Eye (tissue), 1 donor: ENCODE measurements around the gene CHMP4A.

ENCODE experiments used
- DNase-seq: peaks from one replicate; pipeline ENCODE4 v3.0.0-alpha.2; 2015

Gene CHMP4A

DNA sequence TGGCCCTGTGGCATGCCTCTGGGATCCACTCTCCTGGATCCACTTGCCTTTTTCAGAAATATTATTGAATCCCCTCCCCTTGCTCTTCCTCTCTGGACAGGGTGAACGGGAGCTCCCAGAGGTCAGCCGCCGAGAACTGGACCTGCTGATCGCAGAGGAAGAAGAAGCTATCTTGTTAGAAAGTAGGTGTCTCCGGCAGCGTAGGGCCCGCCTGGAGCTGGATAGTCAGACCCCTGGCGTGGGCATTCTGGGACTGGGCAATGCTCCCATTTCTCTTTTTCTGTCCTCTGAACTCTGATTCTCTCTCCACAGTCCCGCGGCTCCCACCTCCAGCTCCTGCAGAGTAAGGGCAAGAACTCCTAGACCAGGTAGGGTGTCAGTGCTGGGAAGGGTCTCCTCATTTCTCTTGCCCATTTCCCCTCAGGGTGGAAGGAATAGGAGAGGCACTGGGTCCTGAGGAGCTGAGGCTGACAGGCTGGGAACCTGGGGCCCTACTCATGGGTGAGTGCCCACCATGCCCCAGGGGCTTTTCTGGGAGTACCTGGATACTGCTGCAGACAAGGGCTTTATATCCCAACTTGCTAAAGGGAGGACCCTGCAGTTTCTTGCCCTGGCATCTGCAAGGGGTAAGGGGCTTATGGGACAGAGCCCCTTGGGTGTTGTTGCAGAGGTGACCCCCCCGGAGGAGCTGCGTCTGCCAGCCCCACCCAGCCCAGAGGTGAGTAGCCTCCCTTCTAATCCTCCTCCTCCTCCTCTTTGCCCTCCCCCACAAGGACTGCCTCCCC is 36.1 kb downstream of the CHMP4A start:
- DNase-seq = no peak

DNA sequence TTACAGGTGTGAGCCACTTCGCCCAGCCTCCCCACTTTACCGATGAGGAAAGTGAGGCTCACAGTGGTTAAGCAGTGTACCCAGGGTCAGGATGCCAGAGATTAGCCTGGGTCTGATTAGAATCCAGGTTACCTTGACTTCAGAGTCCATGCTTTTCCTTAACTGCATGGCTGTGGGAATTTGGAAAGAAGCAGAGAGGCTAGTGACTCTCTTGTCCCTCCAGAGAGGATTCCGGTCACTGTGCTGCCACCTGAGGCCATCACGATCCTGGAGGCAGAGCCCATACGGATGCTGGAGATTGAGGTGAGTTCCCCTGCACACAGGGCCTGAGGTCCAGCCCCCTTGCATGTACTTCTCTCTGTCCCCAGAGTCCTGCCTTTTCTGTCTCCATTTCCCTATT is 36.7 kb downstream of the CHMP4A start:
- no peak for DNase-seq

DNA sequence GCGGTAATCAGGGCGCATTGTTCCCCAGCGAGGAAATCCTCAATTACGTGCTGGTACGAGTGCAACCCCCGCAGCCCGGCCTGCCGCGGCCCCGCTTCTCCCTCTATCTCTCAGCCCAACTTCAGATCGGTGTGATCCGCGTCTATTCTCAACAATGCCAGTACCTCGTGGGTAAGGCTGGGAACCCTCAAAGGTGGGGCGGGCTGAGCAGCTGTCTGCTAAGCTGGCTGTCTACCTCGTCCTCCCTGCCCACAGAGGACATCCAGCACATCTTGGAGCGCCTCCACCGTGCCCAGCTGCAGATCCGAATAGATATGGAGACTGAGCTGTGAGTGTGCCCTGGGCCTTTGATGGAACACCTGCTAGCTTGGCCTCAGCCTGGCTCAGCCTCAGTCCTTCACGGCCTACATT is 40.4 kb downstream of the CHMP4A start:
- no peak for DNase-seq

- DNase-seq = no peak
Observed at GRCh38 chr14:24172261-24172860, 40.9 kb downstream of the CHMP4A start.

DNA sequence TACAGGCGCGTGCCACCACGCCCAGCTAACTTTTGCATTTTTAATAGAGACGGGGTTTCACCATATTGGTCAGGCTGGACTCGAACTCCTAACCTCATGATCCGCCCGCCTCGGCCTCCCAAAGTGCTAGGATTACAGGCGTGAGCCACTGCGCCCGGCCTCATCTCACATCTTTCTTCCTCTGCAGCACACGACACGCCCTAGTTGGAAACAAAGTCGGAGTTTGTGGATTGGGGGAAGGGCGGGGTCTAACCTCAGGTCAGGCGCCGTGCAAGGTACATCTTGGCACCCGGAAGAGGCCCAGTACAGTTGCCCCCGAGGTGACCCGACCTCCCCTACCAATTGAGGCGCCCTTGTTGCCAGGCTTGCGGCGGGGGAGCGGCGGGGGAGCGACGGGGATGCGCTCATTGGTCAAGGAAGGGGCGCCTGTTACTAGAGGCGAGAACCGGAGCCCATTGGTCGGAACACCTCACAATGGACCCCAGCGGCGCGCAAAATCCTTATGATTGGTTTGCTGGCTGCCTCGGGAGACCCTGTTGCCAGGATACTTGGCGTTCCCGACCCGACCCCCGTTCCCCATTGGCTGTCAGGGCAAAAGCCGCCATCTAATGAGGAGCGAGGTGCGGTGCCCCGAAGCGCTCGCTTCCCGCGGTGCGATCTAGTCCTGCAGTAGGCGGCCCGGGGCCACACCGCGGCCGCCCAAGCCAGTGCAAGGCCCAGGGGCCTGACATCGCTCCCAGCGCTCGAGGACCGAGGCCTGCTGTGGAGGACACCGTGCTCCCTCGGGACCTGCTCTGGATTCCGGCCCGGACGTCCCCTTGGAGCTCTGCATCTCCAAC is 41.6 kb downstream of the CHMP4A start, which contains the start of gene REC8:
Gene REC8, plus strand, starts transcription at position 659 of the 839 bp plus-strand sequence. CDS start 473 bp downstream, outside the sequence.
- peak; percentile 99 for DNase-seq

- no peak for DNase-seq
Observed at GRCh38 chr14:24167469-24168114, 45.7 kb downstream of the CHMP4A start.

DNA sequence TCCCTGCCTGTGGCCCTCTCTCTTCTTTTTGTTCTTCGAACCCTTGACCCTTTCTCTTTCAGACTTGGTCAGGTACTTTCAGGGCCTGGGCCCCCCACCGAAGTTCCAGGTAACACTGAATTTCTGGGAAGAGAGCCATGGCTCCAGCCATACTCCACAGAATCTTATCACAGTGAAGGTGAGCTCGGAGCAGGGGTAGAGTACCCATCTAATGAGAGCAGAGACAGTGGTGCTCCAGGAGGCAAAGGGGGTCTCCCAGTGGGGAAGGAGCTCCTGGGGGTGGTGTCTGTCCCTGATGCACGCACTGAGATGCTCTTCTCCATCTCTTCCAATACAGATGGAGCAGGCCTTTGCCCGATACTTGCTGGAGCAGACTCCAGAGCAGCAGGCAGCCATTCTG is 47.5 kb downstream of the CHMP4A start:
- DNase-seq = no peak

- DNase-seq = no peak
Observed at GRCh38 chr14:24164518-24164991, 48.7 kb downstream of the CHMP4A start.

DNA sequence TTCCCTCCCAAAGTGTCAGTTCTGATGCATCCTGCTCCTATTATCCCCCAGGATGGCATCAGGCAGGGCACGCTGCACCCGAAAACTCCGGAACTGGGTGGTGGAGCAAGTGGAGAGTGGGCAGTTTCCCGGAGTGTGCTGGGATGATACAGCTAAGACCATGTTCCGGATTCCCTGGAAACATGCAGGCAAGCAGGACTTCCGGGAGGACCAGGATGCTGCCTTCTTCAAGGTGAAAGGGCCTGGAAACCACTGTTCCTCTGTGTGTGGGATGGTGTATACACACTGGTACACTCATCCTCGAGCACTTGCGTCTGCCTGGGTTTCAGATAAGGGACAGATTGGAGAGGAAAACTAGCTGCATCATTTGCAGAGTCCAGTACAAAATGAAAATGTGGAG is 51.2 kb downstream of the CHMP4A start:
- DNase-seq = no peak

- DNase-seq = peak; percentile 98
Observed at GRCh38 chr14:24160850-24161804, 52.2 kb downstream of the CHMP4A start, which contains the start of gene IRF9. TSS of gene IRF9 (plus strand) at chr14:24161265. CDS start at chr14:24162145, 880 bp downstream.

- no peak for DNase-seq
Observed at GRCh38 chr14:24160499-24160849, 52.8 kb downstream of the CHMP4A start.

- no peak for DNase-seq
Observed at GRCh38 chr14:24159777-24160498, 53.4 kb downstream of the CHMP4A start.
